ENCODE results near the gene TBC1D5. TPM values are rescaled to one million over a fixed set of nuclear protein-coding genes. Genes with fewer than 3 reads are reported as not detected.

Gene TBC1D5
- total and polyA plus RNA-seq, 2 of the 8 experiments (the other 6 are each of a cell fraction or from before 2014, with no cell fraction given), result 11.0 to 22.9 TPM

DNA sequence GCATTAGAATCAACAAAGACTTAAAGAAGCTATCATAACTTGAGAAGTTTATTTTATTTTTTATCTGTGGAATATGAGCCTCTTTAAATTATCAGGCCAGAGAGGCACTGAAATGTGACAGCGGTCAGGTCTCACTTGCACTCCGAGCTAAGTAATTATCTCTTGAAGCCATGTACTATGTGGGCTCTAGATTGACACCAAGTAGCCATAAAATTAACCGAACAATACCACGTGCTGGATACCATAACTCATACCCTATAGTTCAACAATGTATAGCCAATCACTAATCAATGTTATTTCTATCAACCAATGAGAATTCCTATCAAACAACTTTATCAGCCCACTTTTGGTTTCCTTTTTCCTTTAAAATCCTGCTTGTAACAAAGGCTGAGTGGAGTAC is 299.3 kb downstream of the TBC1D5 start:
- Histone ChIP-seq H3K23me2 (ENCODE audit: low read depth, low read length) (no peaks in the 10 kb centered on the region), H2BK12ac (ENCODE audit: low read depth, low read length) (no peak overlapping the region), H3K27ac (ENCODE audit: low read depth, low read length) (no peak overlapping the region), H3K4ac (replicated peaks; ENCODE audit: insufficient read length, low read depth, low read length) (no peak overlapping the region), H3K4me1 (replicated peaks in 1 of 4; ENCODE audit: control insufficient read depth in 3 of 4, insufficient read depth in 4 of 4, low read length in 3 of 4) (no peaks in the 10 kb centered on the region), H2BK5ac (ENCODE audit: low read depth, low read length) (no peak overlapping the region), H3K79me1 (ENCODE audit: low read depth, low read length) (no peaks in the 10 kb centered on the region), H4K91ac (replicated peaks; ENCODE audit: insufficient read length, low read length) (no peak overlapping the region), H2AFZ (ENCODE audit: low read length) (no peak overlapping the region), H4K20me1 (replicated peaks in 1 of 2; ENCODE audit: control insufficient read depth in 1 of 2, insufficient read depth in 2 of 2, low read length in 2 of 2) (no peaks in the 10 kb centered on the region), H3K14ac (ENCODE audit: insufficient read length) (no peak overlapping the region), H3K79me2 (ENCODE audit: control insufficient read depth in 1 of 2, insufficient read depth in 2 of 2, low read length in 2 of 2) (no peaks in the 10 kb centered on the region), H3K23ac (ENCODE audit: insufficient read length) (no peak overlapping the region), H2AK5ac (ENCODE audit: low read depth, low read length) (no peak overlapping the region), H3K27me3 (replicated peaks in 1 of 4; ENCODE audit: control insufficient read depth in 3 of 4, extremely low read depth in 1 of 4, insufficient read depth in 3 of 4, low read length in 3 of 4) (no peaks in the 10 kb centered on the region), H3K9me3 (ENCODE audit: insufficient read depth in 2 of 2, low read depth in 1 of 2, low read length in 1 of 2) (no peaks in the 10 kb centered on the region), H3K4me2 (ENCODE audit: insufficient read depth in 1 of 2, low read depth in 2 of 2, low read length in 2 of 2) (no peak overlapping the region), H3K36me3 (ENCODE audit: control insufficient read depth in 2 of 4, insufficient read depth in 4 of 4, low read length in 3 of 4) (no peaks in the 10 kb centered on the region; a peak in 1 of 8 replicates), H4K8ac (ENCODE audit: extremely low read depth, insufficient read depth, low read length) (no peak overlapping the region), H2BK120ac (replicated peaks; ENCODE audit: low read depth, low read length) (no peak overlapping the region), H3K9ac (replicated peaks in 1 of 4; ENCODE audit: extremely low read depth in 1 of 4, low read depth in 3 of 4, low read length in 3 of 4) (no peak overlapping the region), H2BK20ac (ENCODE audit: low read length) (no peak overlapping the region), H3K18ac (ENCODE audit: extremely low read depth, low read length) (no peak overlapping the region), H3K56ac (replicated peaks; ENCODE audit: insufficient read length, low read depth, low read length) (no peak overlapping the region), H3K4me3 (ENCODE audit: extremely low read depth in 1 of 4, insufficient read depth in 2 of 4, low read depth in 3 of 4, low read length in 4 of 4) (no peak overlapping the region), H4K5ac (ENCODE audit: insufficient read length, low read depth, low read length) (no peak overlapping the region), H2BK15ac (ENCODE audit: low read length) (no peak overlapping the region)
- DNase-seq (ENCODE audit: low read depth in 1 of 2, low spot score in 2 of 2) (no peak), FAIRE-seq (no peak)
- CTCF ChIA-PET (ENCODE audit: partially characterized antibody), result interaction anchor here (1.1 kb wide), 1 partner anchor 37 kb away, joined by 3 read pairs; no protein-coding TSS in a partner anchor
- 97% methylated on average over 4 of the region's 4 CpGs; no CpG with 5 or more reads in 1 of the 2 experiments for WGBS, 2 experiments (ENCODE audit: extremely low coverage in 1 of 2, insufficient coverage in 1 of 2, insufficient read length in 1 of 2, insufficient replicate concordance in 2 of 2, low coverage in 1 of 2, low lambda C conversion rate in 2 of 2, missing lambda C conversion rate in 1 of 2)
- TF ChIP-seq SUZ12 (IDR thresholded peaks at IDR 0.05; ENCODE audit: low read length), result no peak
- no peak for TF ChIP-seq TEAD4 (IDR thresholded peaks at IDR 0.05; ENCODE audit: low read depth, low read length)
- no peak for TF ChIP-seq MAX (IDR thresholded peaks at IDR 0.05)
- no peak for TF ChIP-seq EZH2 (IDR thresholded peaks at IDR 0.05; ENCODE audit: low read depth, low read length, severe bottlenecking)
- no peak for TF ChIP-seq ATF2 (IDR thresholded peaks at IDR 0.05; ENCODE audit: low read length)
- TF ChIP-seq SP2 (IDR thresholded peaks at IDR 0.05; ENCODE audit: low read length), result no peak
- TF ChIP-seq, protein P1, sequence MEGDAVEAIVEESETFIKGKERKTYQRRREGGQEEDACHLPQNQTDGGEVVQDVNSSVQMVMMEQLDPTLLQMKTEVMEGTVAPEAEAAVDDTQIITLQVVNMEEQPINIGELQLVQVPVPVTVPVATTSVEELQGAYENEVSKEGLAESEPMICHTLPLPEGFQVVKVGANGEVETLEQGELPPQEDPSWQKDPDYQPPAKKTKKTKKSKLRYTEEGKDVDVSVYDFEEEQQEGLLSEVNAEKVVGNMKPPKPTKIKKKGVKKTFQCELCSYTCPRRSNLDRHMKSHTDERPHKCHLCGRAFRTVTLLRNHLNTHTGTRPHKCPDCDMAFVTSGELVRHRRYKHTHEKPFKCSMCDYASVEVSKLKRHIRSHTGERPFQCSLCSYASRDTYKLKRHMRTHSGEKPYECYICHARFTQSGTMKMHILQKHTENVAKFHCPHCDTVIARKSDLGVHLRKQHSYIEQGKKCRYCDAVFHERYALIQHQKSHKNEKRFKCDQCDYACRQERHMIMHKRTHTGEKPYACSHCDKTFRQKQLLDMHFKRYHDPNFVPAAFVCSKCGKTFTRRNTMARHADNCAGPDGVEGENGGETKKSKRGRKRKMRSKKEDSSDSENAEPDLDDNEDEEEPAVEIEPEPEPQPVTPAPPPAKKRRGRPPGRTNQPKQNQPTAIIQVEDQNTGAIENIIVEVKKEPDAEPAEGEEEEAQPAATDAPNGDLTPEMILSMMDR (IDR thresholded peaks at IDR 0.05; ENCODE audit: control extremely low read depth in 1 of 3, insufficient read depth in 1 of 3, low read depth in 1 of 3, low read length in 3 of 3), result no peak
- TF ChIP-seq EP300 (IDR thresholded peaks at IDR 0.05; ENCODE audit: borderline replicate concordance in 1 of 2, low read depth in 2 of 2, low read length in 2 of 2), result no peak
- no peak for TF ChIP-seq GTF2F1 (IDR thresholded peaks at IDR 0.05; ENCODE audit: borderline replicate concordance, low read depth, low read length)
- TF ChIP-seq SP1 (IDR thresholded peaks at IDR 0.05; ENCODE audit: low read depth, low read length), result no peak
- POLR2A ChIA-PET (ENCODE audit: partially characterized antibody), result no interaction called here
